Measurements from ENCODE around the gene SLX4IP. TPM values are rescaled to one million over a fixed set of nuclear protein-coding genes. Genes with fewer than 3 reads are reported as not detected.

The SLX4IP gene
- total and polyA plus RNA-seq, 8 donors = 2.5 to 6.4 (median 2.8) TPM

DNA sequence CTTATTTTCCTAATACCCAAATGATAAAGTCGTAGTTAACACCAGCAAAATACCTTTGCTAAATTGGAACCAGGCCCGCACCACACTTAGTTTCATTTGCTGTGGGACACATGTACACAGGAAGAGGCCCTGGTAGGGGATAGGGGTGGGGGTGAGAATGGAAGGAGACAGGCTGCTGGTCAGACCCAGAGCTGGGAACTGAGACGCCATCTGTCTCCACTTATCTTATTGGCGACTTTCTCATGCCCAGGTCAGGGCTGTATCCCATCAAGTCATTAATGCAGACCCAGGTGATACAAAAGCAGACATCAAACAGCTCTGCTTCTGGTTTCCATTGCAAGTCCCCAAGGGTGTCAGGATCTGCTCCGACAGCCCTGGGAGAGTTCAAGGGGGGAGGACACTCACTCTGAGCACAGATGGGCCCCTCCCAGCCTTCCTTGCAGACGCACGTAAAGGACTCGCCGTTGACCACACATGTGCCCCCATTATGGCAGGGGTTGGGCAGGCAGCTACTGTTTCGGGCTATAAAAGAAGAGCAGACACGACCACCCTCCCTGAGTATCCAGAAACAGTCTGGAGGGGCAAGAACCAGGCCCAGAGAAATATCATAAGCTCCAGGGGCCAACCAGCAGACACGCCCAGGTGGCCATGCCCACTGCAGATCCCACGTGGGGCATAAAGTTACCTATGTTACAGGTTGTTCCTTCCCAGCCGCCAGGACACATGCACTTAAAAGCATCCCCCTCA, 209.5 kb downstream of the SLX4IP start:
- Histone ChIP-seq H3K4me3 (no peak overlapping the region), H3K4me1 (no peaks in the 10 kb centered on the region), H3K36me3 (peaks cover 0 to 99% (median 80%) of the 10 kb centered on the region in 3 donors), H3K9me3 (no peaks in the 10 kb centered on the region), H3K27me3 (no peaks in the 10 kb centered on the region), H3K27ac (no peak overlapping the region)
- no peak for FAIRE-seq
- DNase-seq = no peak
- ATAC-seq = no peak
- TF ChIP-seq, protein P1, sequence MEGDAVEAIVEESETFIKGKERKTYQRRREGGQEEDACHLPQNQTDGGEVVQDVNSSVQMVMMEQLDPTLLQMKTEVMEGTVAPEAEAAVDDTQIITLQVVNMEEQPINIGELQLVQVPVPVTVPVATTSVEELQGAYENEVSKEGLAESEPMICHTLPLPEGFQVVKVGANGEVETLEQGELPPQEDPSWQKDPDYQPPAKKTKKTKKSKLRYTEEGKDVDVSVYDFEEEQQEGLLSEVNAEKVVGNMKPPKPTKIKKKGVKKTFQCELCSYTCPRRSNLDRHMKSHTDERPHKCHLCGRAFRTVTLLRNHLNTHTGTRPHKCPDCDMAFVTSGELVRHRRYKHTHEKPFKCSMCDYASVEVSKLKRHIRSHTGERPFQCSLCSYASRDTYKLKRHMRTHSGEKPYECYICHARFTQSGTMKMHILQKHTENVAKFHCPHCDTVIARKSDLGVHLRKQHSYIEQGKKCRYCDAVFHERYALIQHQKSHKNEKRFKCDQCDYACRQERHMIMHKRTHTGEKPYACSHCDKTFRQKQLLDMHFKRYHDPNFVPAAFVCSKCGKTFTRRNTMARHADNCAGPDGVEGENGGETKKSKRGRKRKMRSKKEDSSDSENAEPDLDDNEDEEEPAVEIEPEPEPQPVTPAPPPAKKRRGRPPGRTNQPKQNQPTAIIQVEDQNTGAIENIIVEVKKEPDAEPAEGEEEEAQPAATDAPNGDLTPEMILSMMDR (IDR thresholded peaks at IDR 0.05) = no peak
- 81 to 83% methylated on average over 14 of the region's 14 CpGs for WGBS, 2 donors
- intact Hi-C loops (cut with DNase I) = no loop called here

DNA sequence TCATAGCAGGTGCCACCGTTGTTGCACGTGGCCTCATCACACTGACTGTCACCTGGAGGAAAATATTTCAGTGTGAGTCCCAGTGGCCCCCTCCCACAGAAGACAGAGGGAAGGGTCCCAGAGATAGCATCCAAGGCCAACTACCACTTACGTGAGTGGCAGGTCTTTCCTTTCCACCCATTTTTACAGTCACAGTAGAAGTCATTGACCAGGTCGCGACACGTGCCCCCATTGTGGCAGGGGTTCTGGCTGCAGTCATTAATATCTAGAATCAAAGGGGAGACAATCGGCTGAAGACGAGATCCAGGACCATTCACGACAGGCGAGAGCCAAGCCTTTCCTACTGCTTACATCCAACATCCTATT, 210.1 kb downstream of the SLX4IP start:
- no peak for ATAC-seq
- Histone ChIP-seq H3K36me3 (peaks cover 0 to 99% (median 85%) of the 10 kb centered on the region in 3 donors), H3K27ac (no peak overlapping the region), H3K9me3 (no peaks in the 10 kb centered on the region), H3K4me3 (no peak overlapping the region), H3K4me1 (no peaks in the 10 kb centered on the region), H3K27me3 (no peaks in the 10 kb centered on the region)
- DNase-seq = no peak
- intact Hi-C loops (cut with DNase I) = no loop called here
- no peak for FAIRE-seq
- TF ChIP-seq, protein P1 (IDR thresholded peaks at IDR 0.05) = no peak
- 86 to 91% methylated on average over 10 of the region's 10 CpGs for WGBS, 2 donors

DNA sequence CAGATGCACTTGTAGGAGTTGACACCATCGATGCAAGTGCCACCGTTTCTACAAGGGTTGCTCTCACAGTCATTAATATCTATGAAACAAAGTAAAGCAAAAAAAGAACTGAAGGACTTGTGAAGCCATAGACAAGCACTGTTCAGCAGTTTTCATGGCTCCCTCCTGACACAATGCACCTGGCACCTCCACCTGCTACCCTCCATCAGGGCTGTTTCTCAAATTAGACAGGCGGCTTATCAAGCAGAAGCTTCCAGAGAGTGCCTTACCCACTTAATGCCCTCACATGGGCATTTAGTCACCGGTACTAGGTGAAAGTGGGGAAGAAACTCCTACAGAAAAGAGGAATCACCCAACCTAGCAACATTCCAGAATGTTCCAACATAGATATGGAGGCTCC, 210.9 kb downstream of the SLX4IP start:
- Histone ChIP-seq H3K27ac (no peak overlapping the region), H3K4me1 (no peaks in the 10 kb centered on the region), H3K4me3 (no peak overlapping the region), H3K36me3 (peaks cover 0 to 99% (median 84%) of the 10 kb centered on the region in 3 donors), H3K27me3 (no peaks in the 10 kb centered on the region), H3K9me3 (no peaks in the 10 kb centered on the region)
- DNase-seq (no peak), FAIRE-seq (no peak), ATAC-seq (no peak)
- 78 to 83% methylated on average over 4 of the region's 4 CpGs for WGBS, 2 donors
- intact Hi-C loops (cut with DNase I) = no loop called here
- TF ChIP-seq, protein P1 (IDR thresholded peaks at IDR 0.05) = no peak

GRCh38 chr20:10646886-10647420, 211.8 kb downstream of the SLX4IP start:
- 80 to 84% methylated on average over 9 of the region's 9 CpGs for WGBS, 2 donors
- no peaks in the 10 kb centered on the region for H3K4me1 ChIP-seq
- TF ChIP-seq, protein P1 (IDR thresholded peaks at IDR 0.05) = no peak
- H3K4me3 ChIP-seq = no peak overlapping the region
- ATAC-seq (no peak), DNase-seq (no peak), FAIRE-seq (no peak)
- peak overlapping the region in 1 of 4 donors; percentile 16 for H3K27ac ChIP-seq
- H3K27me3 ChIP-seq = no peaks in the 10 kb centered on the region
- intact Hi-C loops (cut with DNase I) = no loop called here
- H3K36me3 ChIP-seq = peaks cover 0 to 99% (median 81%) of the 10 kb centered on the region in 3 donors
- no peaks in the 10 kb centered on the region for H3K9me3 ChIP-seq

DNA sequence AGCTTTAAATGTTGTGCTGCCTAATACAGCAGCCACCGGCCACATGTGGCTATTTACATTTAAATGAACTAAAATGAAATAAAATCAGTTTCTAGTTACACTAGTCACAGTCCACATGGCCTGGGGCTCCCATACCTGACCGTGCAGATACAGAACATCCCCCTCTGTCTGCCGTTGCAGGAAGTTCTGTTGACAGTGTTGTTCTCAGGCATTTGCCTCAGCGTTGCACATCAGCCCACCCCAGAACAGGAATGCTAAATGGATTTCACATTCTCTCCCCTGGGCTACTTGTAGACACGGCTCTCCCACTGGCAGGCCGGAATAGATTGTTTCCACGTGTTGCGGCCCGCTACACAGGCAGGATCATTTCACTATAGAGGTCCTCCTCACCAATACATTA, 212.4 kb downstream of the SLX4IP start:
- peak overlapping the region in 1 of 4 donors; percentile 16 for H3K27ac ChIP-seq
- TF ChIP-seq, protein P1 (IDR thresholded peaks at IDR 0.05) = no peak
- 79 to 80% methylated on average over 9 of the region's 9 CpGs for WGBS, 2 donors
- FAIRE-seq (no peak), ATAC-seq (peak in 3 of 4 donors; percentile 12 to 40 (median 23)), DNase-seq (no peak)
- H3K9me3 ChIP-seq = no peaks in the 10 kb centered on the region
- intact Hi-C loops (cut with DNase I) = no loop called here
- peaks cover 0 to 99% (median 78%) of the 10 kb centered on the region in 3 donors for H3K36me3 ChIP-seq
- H3K4me1 ChIP-seq = peaks cover 0 to 3% (median under 1%) of the 10 kb centered on the region in 3 donors
- no peak overlapping the region for H3K4me3 ChIP-seq
- no peaks in the 10 kb centered on the region for H3K27me3 ChIP-seq

Measured in pancreas (tissue), 10 donors.